Hepatocyte (in vitro differentiated cells): Measurements from ENCODE around the gene TRPC4. TPM values are rescaled to one million over a fixed set of nuclear protein-coding genes. Genes with fewer than 3 reads are reported as not detected.

ENCODE experiments used
- DNase-seq: peaks from one replicate; pipeline ENCODE4 v3.0.0-alpha.2; 2016; ENCODE audit warnings: low spot score
- H2AFZ ChIP-seq: fragments of 200-600 bp; sonication (generic); 2 replicates; pipeline ENCODE4 v1.6.0; 2016; ENCODE audit warnings: antibody characterized with exemption, mild to moderate bottlenecking
- H3K27ac ChIP-seq: fragments of 200-600 bp; sonication (generic); 2 replicates; pipeline ENCODE4 v1.5.1; 2016; ENCODE audit warnings: mild to moderate bottlenecking
- H3K27me3 ChIP-seq: fragments of 200-600 bp; sonication (generic); 2 replicates; pipeline ENCODE4 v1.6.1; 2016
- H3K36me3 ChIP-seq: fragments of 200-600 bp; sonication (generic); replicated peaks from 2 replicates; pipeline ENCODE4 v1.5.1; 2016; ENCODE audit warnings: low read depth; ENCODE audit not compliant: insufficient read depth
- H3K4me1 ChIP-seq: fragments of 200-600 bp; sonication (generic); 2 replicates; pipeline ENCODE4 v1.5.1; 2016; ENCODE audit warnings: mild to moderate bottlenecking, moderate library complexity; ENCODE audit not compliant: insufficient read depth
- H3K4me2 ChIP-seq: fragments of 200-600 bp; sonication (generic); 2 replicates; pipeline ENCODE4 v1.6.0; 2016
- H3K4me3 ChIP-seq: fragments of 200-600 bp; sonication (generic); 2 replicates; pipeline ENCODE4 v1.5.1; 2016; ENCODE audit warnings: mild to moderate bottlenecking
- H3K79me2 ChIP-seq: fragments of 200-600 bp; sonication (generic); 2 replicates; pipeline ENCODE4 v1.6.0; 2017; ENCODE audit warnings: mild to moderate bottlenecking
- H3K9me2 ChIP-seq: fragments of 200-600 bp; sonication (generic); replicated peaks from 2 replicates; pipeline ENCODE4 v1.6.0; 2017; ENCODE audit warnings: mild to moderate bottlenecking; ENCODE audit not compliant: insufficient read depth
- H3K9me3 ChIP-seq: fragments of 200-600 bp; sonication (generic); 2 replicates; pipeline ENCODE4 v1.5.1; 2016; ENCODE audit warnings: low read depth, mild to moderate bottlenecking
- H4K20me1 ChIP-seq: fragments of 200-600 bp; sonication (generic); 2 replicates; pipeline ENCODE4 v1.6.0; 2016; ENCODE audit warnings: mild to moderate bottlenecking; ENCODE audit not compliant: insufficient read depth, poor library complexity, severe bottlenecking
- EZH2 ChIP-seq: fragments of 200-600 bp; sonication (generic); IDR thresholded peaks from 2 replicates; pipeline ENCODE4 v1.6.1; 2016; ENCODE audit warnings: antibody characterized with exemption, mild to moderate bottlenecking, borderline replicate concordance
- EZH2phosphoT487 ChIP-seq: fragments of 200-600 bp; sonication (generic); IDR thresholded peaks from one replicate; pipeline ENCODE4 v1.6.1; 2018; ENCODE audit warnings: antibody characterized with exemption, mild to moderate bottlenecking, low read depth, moderate library complexity; ENCODE audit not compliant: unreplicated experiment, severe bottlenecking
- WGBS: methylation state at CpG from one replicate; pipeline ENCODE4 v1.1.6; 2016; ENCODE audit warnings: low lambda C conversion rate; ENCODE audit errors: missing lambda C conversion rate; 5-methylcytosine and 5-hydroxymethylcytosine counted together
- polyA plus RNA-seq: library from polyadenylated mRNA; unstranded; fragments of >200 nt; fragmentation: Nextera tagmentation; extraction: Ambion mirVana; gene quantifications from 2 replicates; pipeline ENCODE4 v1.2.1, GENCODE V29; 2016
- total RNA-seq: library from RNA; depleted of rRNA; stranded (reverse); fragments of >200 nt; gene quantifications from 2 replicates; pipeline ENCODE4 v1.2.3, GENCODE V29; 2014
- TF ChIP-seq, protein P1 (sequence below): fragments of 200-600 bp; sonication (generic); IDR thresholded peaks from 2 replicates; pipeline ENCODE4 v1.5.1; 2016; ENCODE audit warnings: antibody characterized with exemption, mild to moderate bottlenecking; ENCODE audit not compliant: poor library complexity

The TRPC4 gene
- total and polyA plus RNA-seq, 2 experiments from 2014 or later, result 0.28 to 0.50 TPM

- H3K9me2 ChIP-seq, result no peaks in the 10 kb centered on the region
- H3K4me1 ChIP-seq, result no peaks in the 10 kb centered on the region
- no peak for DNase-seq
- no peak overlapping the region for H2AFZ ChIP-seq
- H3K4me2 ChIP-seq, result no peak overlapping the region
- H3K27ac ChIP-seq, result no peak overlapping the region
- H3K9me3 ChIP-seq, result no peaks in the 10 kb centered on the region
- no peaks in the 10 kb centered on the region for H4K20me1 ChIP-seq
- no peaks in the 10 kb centered on the region for H3K27me3 ChIP-seq
- H3K79me2 ChIP-seq, result no peaks in the 10 kb centered on the region
- H3K4me3 ChIP-seq, result no peak overlapping the region
- no peaks in the 10 kb centered on the region for H3K36me3 ChIP-seq
- TF ChIP-seq EZH2, result no peak
- TF ChIP-seq, protein P1, sequence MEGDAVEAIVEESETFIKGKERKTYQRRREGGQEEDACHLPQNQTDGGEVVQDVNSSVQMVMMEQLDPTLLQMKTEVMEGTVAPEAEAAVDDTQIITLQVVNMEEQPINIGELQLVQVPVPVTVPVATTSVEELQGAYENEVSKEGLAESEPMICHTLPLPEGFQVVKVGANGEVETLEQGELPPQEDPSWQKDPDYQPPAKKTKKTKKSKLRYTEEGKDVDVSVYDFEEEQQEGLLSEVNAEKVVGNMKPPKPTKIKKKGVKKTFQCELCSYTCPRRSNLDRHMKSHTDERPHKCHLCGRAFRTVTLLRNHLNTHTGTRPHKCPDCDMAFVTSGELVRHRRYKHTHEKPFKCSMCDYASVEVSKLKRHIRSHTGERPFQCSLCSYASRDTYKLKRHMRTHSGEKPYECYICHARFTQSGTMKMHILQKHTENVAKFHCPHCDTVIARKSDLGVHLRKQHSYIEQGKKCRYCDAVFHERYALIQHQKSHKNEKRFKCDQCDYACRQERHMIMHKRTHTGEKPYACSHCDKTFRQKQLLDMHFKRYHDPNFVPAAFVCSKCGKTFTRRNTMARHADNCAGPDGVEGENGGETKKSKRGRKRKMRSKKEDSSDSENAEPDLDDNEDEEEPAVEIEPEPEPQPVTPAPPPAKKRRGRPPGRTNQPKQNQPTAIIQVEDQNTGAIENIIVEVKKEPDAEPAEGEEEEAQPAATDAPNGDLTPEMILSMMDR, result no peak
- TF ChIP-seq EZH2phosphoT487, result no peak
Measured at GRCh38 chr13:37709318-37709717, 160.3 kb downstream of the TRPC4 start.

DNA sequence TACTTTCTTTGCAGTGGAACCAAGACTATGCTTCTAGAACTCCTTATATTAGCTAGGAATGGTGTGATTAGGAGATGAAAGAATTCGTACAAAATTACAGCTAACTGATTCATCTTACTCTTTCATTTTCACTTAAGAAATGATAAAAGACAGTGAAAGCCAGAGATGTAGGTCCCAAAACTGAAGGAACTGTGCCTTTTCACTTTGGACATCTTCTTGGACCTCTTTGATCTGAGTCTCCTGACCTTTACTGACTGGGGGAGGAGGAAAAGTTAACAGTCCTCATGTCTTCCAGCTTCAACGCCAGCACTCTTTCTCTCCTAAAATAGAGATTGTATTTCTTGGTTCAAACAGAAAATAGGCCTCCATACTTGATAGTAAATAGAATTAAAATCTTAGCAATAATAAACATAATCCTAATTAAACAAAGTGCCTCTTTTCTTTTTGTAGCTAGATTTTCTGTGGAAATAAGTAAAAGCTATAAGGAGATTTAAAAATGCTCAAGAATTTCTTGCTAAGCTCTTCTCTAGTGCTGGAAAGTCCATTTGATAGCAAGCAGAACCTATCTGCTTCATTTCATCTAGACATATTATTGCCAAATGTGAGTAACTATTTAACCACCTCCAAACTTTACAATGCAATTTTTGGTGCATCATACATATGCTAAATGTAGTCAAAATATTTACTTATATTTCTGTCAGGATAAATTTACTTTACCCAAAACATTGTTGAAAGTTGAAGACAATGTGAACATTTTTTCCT is 161.7 kb downstream of the TRPC4 start:
- Histone ChIP-seq H3K79me2 (no peaks in the 10 kb centered on the region), H3K4me3 (no peak overlapping the region), H3K9me3 (no peaks in the 10 kb centered on the region), H3K36me3 (no peaks in the 10 kb centered on the region), H3K4me2 (no peak overlapping the region), H4K20me1 (no peaks in the 10 kb centered on the region), H3K27me3 (no peaks in the 10 kb centered on the region), H3K27ac (no peak overlapping the region), H3K4me1 (no peaks in the 10 kb centered on the region), H3K9me2 (no peaks in the 10 kb centered on the region), H2AFZ (no peak overlapping the region)
- no peak for DNase-seq
- WGBS, result 66% methylated on average over 2 of the region's 2 CpGs
- TF ChIP-seq, protein P1, result no peak
- TF ChIP-seq EZH2 (no peak), EZH2phosphoT487 (no peak)

GRCh38 chr13:37706041-37706440 is 163.5 kb downstream of the TRPC4 start:
- Histone ChIP-seq H3K27me3 (no peaks in the 10 kb centered on the region), H3K36me3 (no peaks in the 10 kb centered on the region), H3K79me2 (no peaks in the 10 kb centered on the region), H4K20me1 (no peaks in the 10 kb centered on the region), H3K4me1 (no peaks in the 10 kb centered on the region), H3K27ac (no peak overlapping the region), H3K4me2 (no peak overlapping the region), H3K4me3 (no peak overlapping the region), H3K9me2 (no peaks in the 10 kb centered on the region), H2AFZ (no peak overlapping the region), H3K9me3 (no peaks in the 10 kb centered on the region)
- DNase-seq, result no peak
- TF ChIP-seq, protein P1, result no peak
- no peak for TF ChIP-seq EZH2phosphoT487
- TF ChIP-seq EZH2, result no peak
- WGBS, result 80% methylated on average over 2 of the region's 2 CpGs
